ENCODE measurements around the gene MPV17L2.
"Not testable (repeated sequence)": the region's sequence is repeated elsewhere in the genome, so short reads cannot be mapped to it uniquely, and the experiment has no call there.

Gene MPV17L2

GRCh38 chr19:18193388-18194180, 566 bp downstream of the MPV17L2 start:
- peak in 1 of 3 donors; percentile 17 for DNase-seq

- no peak for DNase-seq
These were observed 1.1 kb downstream of the MPV17L2 start for GRCh38 chr19:18194181-18194530.

DNA sequence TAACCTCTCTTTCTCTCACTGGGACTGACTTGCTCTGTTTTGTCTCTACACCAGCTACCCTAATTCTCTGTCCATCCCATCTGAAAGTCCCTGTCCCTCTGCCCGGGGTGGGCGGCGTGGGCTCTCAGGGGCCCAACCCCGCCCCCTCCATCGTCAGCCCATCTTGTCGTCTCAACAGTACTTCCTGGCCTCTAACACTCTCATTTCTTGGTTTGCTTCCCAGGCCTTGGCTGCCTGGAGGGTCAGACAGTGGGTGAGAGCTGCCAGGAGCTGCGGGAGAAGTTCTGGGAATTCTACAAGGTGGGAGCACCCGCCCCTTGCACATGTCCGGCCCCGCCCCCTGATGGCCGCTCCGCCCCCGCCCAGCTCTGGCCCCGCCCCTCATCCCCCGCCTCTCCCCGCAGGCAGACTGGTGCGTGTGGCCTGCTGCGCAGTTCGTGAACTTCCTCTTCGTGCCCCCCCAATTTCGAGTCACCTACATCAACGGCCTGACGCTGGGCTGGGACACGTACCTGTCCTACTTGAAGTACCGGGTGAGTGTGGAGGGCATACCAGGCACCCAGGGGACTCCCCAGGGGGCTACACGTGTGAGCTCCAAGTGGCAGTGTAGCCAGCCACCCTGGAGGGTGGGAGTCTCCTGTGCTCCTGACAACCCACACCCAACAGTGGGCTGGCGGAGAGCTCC, 1.7 kb downstream of the MPV17L2 start:
- DNase-seq = peak; percentile 39 to 63 (median 50)

- DNase-seq = no peak
These were observed 3.5 kb downstream of the MPV17L2 start for GRCh38 chr19:18196511-18196845.

DNA sequence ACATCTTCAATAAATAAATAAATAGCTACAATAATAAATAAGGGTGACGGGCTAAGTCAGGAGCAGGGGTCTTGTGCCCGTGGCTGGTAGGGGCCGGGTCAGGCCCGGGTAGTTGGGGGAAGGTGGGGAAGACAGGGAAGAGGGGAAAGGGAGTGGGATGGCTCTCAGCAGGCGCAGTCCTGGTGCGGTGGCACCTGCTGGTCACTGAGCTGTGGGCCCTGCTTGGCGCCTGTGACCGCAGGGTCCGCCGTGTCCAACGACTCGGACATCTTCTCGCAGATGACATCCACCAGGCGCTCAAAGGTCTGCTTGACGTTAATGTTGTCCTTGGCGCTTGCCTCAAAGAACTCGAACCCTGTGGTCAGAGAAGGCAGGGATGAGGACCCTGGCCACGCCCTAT, 4.3 kb downstream of the MPV17L2 start:
- DNase-seq = no peak

DNA sequence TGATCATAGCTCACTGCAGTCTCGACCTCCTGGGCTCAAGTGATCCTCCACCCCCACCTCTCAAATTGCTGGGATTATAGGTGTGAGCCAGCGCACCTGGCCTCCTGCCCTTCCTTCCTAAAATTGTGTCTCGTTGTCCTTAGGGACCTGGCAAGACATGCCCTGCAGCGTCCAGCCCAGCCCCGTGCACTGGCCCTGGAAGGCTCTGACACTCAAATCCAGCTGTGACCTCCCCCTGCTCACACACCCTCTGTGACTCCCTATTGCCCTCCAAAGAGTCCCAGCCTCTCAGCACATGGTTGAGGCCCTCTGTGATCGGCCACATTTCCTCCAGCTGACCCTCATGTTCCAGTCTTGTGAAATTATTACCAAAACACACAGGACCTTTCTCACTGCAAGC, 4.9 kb downstream of the MPV17L2 start:
- no peak for DNase-seq

- no peak for DNase-seq
These were observed 5.4 kb downstream of the MPV17L2 start for GRCh38 chr19:18198374-18198773.

- peak in 1 of 3 donors; percentile 26 for DNase-seq
These were observed 9.4 kb downstream of the MPV17L2 start for GRCh38 chr19:18202397-18202777.

DNA sequence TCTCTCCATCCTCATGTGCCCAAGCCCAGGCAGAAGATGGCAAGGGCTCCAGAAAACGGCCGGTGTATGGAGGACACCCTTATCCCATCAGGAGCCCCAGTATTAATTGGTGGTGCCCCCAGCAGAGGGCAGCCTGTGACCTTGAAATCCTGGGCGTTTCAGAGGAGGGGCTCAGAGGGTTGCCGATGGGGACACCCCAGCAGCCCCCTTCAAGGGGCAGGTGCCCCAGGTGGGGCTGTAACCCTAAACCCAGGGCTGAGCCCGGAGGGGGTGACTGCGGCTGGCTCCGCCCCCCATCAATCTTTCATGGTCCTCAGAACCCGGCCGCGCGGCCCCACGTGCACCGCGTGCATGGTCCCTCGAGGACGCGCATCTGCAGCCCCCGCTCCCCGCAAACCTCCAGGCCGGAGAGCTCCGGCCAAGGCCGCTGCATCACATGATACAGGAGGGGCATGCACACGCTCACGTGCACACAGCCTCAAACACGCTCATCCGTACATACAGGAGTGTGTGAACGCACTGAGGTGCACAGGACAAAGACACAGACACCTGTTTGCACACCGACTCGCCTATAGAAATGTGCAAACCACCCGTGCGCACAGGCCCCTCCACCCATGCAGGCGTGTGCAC, 9.9 kb downstream of the MPV17L2 start:
- peak in 1 of 3 donors; percentile 37 for DNase-seq

DNA sequence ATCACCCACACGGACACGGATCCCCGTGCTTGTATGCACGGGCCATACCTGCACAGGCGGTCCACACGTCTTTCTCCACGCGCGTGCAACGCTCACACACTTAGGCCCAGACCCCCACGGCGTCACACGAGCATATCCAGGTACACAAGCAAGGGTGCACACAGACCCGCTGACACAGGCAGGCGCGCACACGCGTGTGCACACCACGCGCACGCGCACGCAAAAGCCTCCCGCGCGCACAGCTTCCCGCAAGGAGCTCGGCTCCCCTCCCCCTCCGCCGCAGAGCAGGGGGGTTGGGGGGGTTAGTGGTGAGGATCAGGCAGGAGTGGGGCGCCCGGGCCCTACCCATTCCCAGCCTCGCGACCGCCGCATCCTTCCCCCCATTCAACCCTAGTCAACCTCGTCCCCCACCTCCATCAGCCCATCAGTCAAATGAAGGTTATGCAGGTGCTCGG, 10.4 kb downstream of the MPV17L2 start:
- DNase-seq = peak in 1 of 3 donors; percentile 36

- DNase-seq = peak; percentile 100
These were observed 10.9 kb downstream of the MPV17L2 start, which contains the start of gene RAB3A for GRCh38 chr19:18203863-18204393. Gene RAB3A (minus strand): TSS chr19:18204042. CDS start chr19:18202740, 1,302 bp downstream.

DNA sequence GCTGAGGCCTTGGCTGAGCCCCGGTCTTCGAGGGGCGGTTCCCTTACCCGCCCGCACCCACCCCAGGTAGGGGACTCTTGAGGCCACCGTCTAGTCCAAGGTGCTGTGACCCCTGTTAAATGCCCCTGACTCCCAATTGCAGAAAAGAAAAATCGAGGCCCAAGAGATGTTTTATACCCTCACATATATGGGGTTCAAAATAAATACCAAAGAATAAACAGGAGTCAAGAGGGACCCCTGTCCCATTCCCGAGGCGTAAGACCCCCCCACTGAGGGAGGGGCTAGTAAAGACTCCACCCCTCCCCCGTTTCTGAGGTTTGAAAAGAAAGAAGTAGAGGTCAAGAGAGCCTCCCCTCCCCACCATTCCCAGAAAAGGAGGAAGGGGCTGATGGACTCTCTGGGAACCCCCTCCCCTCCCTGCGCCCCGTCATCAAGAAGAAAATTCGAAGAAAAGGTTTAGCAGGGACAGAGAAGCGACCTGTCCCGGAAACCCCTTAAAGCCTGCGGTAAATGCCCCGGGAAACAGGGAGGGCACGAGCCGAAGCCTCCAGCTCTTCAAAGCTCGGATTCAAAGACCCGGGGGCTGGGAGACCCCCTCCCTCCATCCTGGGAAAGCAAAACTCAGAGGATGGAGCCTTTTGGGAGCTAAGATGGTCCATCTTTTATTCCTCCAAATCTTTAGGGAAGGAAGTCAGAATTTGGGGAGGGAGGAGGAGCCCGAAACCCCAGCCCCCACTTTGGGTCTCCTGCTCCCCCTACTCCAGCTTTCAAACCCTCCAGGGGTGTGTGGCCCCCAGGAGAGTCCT, 11.6 kb downstream of the MPV17L2 start:
- DNase-seq = peak in 1 of 3 donors; percentile 26

DNA sequence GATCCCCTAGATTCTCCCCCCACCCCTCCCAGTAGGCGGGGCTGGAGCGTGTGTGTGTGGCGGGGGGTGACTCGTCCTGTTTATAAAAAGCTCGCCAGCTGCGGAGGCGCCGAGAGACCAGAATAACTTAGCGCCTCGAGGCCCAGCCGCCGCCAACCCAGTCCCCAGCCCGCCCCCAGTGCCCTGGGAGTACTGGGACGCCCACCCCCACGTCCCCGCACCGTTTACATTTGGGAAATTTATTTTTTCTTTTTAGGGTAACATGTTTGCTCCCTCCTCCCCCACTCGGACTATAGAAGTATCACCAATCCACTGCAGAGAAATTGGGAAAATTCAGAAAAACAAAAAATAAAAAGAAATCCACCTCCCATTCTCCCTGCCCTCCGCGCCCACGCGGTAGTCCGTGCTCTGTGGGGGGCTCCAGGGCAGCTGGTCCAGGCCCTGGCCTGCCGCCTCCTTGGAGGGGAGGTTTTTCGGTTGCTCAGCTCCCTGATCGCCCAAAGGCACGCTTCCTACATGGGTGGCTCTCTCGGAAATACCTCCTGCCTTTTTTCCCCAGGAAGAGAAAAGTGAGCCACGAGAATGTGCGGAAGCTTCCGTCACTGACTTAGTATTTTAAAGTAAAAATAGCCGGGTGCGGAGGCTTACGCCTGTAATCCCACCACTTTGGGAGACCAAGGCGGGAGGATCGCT, 12.3 kb downstream of the MPV17L2 start:
- peak; percentile 54 to 77 (median 65) for DNase-seq

DNA sequence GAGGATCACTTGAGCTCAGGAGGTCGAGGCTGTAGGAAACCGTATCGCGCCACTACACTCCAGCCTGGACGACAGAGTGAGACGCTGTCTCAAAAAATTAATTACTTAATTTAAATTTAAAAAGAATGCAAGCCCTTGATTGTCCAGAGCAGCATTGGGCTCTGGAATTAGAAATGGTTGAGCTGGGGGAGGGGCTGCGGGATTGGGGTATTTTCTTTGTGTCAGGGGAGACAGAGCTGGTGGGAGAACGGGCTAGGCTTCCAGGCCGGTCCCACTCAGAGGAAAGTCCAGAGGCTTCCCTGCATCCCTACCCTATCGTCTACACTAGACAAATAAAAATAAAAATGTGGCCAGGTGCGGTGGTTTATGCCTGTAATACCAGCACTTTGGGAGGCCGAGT, 13.0 kb downstream of the MPV17L2 start:
- DNase-seq = no peak

GRCh38 chr19:18208098-18208951, 15.3 kb downstream of the MPV17L2 start:
- peak; percentile 43 to 76 (median 61) for DNase-seq

GRCh38 chr19:18209912-18210311, 16.9 kb downstream of the MPV17L2 start:
- DNase-seq = not testable (repeated sequence)

DNA sequence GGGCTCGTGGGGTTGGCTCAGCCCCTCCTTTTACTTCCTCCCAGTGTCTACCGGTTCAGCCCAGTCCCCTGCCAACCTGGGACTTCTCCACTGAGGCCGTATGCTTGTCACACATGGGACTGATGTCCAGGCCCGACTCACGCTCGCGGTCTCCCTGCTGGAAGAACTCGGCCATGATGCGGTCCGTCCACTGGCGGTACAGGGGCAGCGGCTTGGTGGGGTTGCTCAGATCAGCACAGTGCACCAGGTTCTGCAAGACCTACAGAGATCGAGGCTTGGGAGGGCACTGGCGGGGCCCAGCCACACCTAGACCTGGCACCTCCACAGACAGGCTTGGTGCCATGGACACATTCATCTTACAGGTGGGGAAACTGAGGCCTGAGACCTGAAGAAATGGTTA, 18.7 kb downstream of the MPV17L2 start:
- no peak for DNase-seq

- DNase-seq = peak; percentile 56 to 66 (median 61)
These were observed 21.9 kb downstream of the MPV17L2 start for GRCh38 chr19:18214779-18215433.

DNA sequence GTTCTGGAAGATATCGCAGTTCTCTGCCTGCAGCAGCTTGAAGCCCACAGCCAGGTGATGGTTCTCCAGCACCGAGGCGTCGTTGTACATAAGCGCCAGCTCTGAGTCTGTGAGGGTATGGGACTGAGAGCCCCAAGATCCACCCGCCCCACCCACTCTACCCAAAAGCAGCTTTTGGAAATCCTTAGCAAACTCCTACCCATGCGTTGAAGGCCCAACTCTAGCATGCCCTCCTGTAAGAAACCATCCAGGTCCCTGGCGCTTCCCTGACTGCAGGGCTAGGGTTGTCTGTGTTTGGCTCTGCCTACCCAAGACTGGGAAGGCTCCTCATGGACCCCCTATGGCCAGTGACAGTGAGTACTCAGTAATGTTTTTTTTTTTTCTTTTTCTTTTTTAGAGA, 23.8 kb downstream of the MPV17L2 start:
- no peak for DNase-seq

DNA sequence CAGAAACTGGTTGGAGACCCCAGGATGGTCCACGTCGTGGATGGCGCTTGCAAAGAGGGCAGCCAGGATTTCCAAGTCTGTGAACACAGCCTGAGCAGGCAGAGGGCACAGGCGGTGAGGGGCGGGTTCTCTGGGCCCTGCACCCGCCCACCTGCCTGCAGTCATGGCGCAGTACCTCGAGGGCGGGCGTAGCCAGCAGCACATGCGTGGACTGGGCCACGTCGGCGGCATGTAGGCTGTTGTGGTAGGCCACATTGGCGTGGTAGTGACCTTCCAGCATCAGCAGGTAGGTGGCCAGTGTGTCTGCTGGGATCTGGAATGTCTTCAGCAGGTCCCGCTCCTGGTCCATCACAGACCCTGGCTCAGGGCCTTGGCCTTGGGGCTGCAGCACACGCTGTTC, 25.1 kb downstream of the MPV17L2 start:
- DNase-seq = no peak

Data from suppressor macrophage treated with lipopolysaccharide for 1 hour (primary cell).